GM21619 (cell line): ENCODE results near the gene PIEZO1.

Source experiments
- ATAC-seq: cut with Tn5 transposase; IDR thresholded peaks from one replicate; pipeline ENCODE4 v1.9.1; 2021; ENCODE audit not compliant: unreplicated experiment

Gene PIEZO1

DNA sequence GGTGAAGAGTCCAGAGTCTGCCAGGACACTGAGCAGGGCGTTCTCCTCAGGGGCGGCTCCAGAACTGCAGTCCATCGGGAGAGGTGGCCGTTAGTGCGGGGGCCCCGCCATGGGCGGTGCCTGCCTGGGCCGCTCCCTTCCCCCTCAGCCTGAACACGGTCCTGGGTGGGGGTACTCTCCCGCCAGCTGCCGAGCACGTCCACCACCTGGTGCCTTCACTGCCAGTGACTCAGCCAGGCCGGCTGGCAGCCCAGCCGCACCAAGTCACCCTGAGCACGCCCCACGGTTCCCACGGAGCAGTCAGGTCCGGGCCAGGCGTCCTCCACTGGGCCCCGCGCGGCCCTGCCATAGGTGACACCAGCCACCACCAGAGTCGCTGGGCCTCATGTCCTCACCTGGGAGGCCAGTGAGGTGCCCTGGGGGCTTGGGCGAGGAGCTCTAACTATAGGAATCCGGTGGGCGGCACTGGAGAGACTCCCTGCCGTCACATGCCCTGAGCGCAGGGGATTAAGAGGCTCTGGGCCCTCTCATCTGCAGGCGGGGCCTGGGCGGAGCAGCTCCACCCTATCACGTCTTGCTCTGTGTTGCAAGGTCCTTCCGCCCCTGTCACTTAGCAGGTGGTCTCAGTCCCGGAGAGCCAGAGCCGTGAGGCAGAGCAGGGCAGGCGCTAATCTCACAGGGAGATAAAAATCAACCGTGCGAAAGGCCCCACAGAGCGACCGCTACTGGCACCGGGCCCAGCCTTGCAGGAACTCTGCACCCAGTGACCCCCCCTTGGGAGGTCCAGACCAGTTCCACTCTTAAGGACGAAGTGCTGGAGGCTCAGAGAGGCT is 14.3 kb downstream of the PIEZO1 start:
- ATAC-seq: no peak

DNA sequence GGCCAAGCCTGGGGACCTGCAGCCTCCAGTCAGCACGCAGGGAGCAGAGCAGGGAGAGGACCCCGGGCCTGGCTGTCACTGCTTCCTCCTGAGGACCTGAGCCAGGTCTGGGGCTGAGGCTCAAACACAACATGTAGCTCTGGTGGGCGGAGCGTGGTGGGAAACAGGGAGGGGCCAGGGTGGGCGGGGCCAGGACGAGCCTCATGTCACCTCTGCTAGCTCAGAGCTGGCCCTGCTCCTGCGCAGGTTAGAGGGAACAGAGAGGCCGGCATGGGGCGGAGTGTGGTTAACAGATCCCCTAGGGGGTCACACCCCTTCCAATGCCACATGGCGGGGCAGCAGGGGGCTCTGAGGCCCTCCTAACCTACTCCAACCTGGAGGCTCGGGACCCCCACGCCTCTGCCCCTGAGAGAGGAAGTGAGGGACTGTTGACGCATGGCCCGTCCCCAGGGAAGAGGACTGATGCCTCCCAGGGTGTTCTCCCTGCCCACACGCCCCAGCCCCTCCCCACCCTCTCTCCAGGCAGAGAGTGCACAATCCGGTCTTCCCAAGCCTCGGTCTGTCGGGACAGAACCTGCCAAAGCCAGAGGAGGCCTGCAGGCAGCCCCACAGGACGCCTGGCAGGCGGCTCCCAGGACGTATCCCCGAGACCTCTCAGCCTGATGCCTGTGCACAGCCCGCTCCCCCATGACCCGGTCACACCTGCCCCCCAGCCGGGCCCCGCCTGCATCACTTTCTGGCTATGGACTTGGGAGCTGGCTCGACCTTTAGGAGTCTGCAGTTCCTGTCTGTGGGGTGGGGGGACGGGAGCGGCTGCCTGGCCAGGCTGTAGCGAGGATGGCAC is 15.2 kb downstream of the PIEZO1 start:
- ATAC-seq: no peak

DNA sequence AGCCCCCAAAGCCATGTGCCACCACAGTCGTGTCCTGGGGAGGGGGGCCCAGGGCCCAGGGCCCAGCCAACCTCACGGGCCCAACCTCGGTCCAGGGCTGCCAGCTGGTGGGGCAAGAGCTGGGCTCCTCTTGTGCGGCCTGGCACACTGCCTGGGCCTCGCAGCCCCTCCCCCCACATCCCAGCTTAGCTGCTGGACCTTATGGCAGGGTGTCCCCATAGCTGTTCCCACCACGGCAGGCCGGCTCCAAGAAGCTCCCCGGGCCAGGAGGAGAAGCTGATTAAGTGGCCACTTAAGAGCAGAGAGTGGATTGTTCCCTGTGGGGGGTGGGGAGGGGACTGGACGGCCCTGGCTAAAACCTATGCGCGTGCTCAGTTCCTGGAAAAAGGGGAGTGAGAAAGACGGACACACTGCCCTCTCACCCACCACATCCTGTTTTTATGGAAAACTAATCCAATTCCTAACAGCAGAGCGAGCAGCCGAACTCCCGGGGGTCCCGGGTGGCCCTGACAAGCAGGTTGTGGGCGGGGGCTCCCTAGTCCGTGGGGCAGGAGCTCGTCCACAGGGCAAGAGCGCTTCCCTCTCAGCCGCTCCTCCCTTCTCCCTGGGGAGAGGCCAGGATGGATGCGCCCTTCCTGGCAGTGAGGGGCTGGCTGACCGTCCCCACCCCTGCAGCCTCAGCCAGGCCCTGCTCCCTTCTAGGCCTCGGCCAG is 16.8 kb downstream of the PIEZO1 start:
- ATAC-seq: no peak

DNA sequence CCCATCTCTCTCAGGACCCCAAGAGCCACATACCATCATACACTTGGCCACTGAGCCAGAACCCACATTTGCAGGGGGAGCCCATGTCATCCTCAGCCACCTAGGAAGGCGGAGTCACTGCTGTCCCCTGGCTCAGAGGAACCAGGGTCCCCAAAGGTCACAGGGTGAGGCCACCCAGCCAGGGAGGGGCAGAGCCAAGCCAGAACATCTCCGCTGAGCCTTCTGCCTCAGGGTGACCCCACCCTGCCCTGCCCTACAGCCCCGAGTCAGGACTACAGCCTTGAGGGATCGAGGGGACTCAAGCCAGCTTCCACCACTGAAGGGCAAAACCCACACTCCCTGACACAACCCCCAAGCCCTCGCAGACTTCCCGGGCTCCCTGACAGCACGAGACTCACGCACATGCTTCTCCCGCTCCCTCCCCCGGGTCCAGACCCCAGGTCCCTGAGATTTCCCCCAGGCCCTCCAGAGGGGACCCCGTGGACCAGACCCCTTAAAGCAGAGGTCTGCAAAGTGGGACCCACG is 17.4 kb downstream of the PIEZO1 start:
- ATAC-seq: no peak

GRCh38 chr16:88766975-88767374 is 18.0 kb downstream of the PIEZO1 start:
- no peak for ATAC-seq

DNA sequence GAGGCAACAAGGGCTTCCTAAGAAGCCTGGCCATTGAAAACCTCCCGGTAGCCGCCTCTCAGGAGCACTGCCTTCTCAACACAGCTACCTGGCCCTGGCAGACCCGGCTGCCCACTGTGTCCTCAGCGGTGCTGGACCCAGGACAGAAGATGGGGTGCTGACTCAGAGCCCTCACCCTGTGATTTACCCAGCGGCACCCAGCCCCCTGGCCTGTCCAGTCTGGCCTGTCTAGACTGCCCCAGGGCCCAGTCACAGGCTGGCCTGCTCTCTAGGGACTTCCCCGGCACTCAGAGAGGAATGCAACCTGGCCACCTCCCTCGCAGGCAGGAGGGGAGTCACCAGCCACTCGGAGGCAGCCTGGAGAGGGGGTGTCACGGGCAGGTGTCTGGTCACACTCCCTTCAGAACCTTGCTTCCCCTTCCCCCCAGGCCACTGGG is 20.1 kb downstream of the PIEZO1 start:
- no peak for ATAC-seq

DNA sequence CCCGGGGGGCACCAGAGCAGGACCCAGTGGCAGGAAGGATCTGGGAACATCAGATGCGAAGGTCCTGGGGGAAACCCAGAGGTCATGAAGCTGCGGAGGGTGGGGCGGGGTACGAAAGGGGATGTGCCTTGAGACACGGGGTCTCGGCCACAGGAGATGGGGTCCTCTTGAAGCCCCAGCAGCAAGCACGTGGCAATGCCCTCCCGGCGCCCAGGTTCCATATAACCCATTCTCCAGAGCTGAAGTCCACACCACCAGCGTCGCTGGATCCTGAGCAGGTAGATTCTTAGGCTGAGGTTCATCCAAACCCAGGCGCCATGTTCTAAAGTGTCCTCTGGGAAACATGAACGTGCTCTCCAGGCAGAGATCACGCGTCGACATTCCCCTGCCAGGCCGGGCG is 20.9 kb downstream of the PIEZO1 start:
- ATAC-seq: no peak

DNA sequence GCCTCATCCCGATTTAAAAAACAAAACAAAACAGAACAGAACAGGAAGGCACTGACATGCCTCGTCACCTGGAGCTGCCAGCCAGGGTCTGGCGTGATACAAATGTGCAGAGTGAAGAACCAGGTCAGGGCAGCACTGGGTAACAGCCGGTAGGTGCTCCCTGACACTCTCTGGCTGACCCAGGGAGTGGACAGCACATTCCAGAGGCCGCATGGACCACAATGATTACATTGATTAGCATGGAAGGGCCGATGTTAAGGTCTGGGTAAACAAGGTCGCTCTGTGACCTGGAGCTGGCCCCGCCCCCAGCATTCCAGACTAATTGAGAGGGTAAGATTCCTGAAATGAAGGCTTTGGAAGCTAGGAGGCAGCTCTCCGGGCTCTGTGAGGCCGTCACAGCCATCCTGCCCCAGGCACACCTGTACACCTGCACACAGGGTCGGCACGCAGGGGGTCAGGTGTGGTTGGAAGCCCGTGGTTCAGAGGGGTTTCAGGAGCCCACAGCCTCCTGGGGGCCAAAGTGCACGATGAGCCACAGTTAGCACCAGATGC is 21.4 kb downstream of the PIEZO1 start:
- no peak for ATAC-seq

DNA sequence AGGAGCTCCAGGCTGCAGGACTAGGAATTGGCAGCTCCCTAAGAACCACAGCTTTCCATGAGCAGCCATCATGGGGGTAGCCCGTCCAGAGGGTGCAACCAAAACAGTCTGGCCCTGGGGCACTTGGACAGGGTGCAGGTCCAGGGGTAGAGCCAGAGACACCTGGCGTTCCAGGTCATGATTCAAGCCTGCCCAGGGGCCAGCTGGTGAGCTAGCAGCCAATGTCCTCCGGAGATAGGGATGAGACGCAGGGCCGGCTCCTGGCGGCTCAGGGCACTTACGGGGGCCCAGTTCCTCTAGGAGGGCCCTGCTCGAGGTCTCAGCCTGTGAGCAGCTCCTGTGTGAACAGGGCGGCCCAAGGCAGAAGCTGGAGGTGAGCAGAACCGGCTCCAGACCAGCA is 22.1 kb downstream of the PIEZO1 start:
- ATAC-seq: no peak

- ATAC-seq: no peak
Measured at GRCh38 chr16:88762258-88762870, 22.7 kb downstream of the PIEZO1 start.

DNA sequence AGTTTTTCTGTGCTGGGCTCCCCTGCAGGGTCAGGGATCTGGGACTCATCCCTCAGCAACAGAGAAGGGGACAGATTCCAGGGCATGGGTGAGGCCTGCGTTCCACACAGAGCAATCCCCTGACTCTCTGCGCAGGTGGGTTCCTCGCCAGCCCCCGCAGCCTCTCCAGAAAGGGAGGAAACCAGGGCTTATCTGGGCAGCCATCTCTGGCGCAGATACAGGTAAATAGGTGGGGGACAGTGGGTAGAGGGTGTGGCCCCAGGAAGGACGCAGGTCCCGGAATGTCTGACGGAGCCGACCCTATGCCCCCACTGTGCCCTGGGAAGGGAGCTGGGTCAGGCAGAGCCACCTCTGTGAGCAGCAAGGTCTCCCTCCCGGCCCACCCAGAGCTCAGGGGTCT is 23.2 kb downstream of the PIEZO1 start:
- ATAC-seq: no peak

GRCh38 chr16:88761143-88761534 is 23.9 kb downstream of the PIEZO1 start:
- ATAC-seq: no peak

GRCh38 chr16:88760424-88761142 is 24.4 kb downstream of the PIEZO1 start:
- no peak for ATAC-seq

GRCh38 chr16:88759976-88760350 is 25.1 kb downstream of the PIEZO1 start:
- ATAC-seq: no peak

DNA sequence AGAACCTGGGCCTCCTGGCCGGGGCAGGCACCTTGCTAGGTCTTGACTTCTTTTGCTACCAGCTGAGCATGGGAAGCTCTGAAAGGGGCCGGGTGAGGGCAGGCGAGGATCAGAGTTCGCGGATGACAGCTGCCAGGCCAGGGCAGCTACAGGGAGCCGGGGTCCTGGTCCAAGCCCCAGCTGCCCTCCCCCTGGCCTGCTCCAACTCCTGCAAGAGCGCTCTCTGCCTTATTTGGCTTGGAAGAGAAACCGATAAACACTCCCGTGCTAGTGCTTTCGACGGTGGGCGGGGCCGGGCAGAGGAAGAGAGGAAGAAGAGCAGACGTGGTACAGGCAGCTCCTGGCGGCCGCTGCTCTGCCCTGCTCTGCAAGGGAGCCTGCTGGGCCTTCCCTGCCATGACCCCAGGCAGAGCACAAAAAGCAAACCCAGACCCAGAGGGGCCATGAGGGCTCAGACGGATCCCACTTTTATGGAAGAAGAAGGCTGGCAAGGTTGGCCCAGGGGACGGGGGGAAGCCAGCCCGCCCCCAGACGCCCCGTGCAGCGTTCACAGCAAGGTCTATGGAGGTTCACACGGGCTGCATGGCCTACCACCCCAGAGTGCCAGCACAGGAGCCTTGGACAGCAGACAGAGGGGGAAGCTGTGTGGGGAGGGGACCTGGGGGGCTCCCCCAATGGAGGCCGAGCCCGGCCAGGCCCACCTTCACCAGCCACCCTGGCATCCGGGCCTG is 25.6 kb downstream of the PIEZO1 start:
- ATAC-seq: no peak

- ATAC-seq: no peak
Measured at GRCh38 chr16:88758944-88759244, 26.1 kb downstream of the PIEZO1 start.

GRCh38 chr16:88758227-88758943 is 26.6 kb downstream of the PIEZO1 start:
- ATAC-seq: no peak

GRCh38 chr16:88755745-88756443 is 29.1 kb downstream of the PIEZO1 start:
- ATAC-seq: no peak
